ENCODE results near the gene TRAPPC2.
"Not testable (repeated sequence)": the region's sequence is repeated elsewhere in the genome, so short reads cannot be mapped to it uniquely, and the experiment has no call there.

Gene TRAPPC2

GRCh38 chrX:13698432-13698831 lies 36.0 kb downstream of the TRAPPC2 start:
- DNase-seq (ENCODE audit: low read depth) = no peak

- DNase-seq (ENCODE audit: low read depth) = no peak
Observed at GRCh38 chrX:13697976-13698375, 36.4 kb downstream of the TRAPPC2 start.

GRCh38 chrX:13697455-13697854 lies 37.0 kb downstream of the TRAPPC2 start:
- DNase-seq (ENCODE audit: low read depth) = no peak

- DNase-seq (ENCODE audit: low read depth) = no peak
Observed at GRCh38 chrX:13695601-13696115, 38.8 kb downstream of the TRAPPC2 start.

- DNase-seq (ENCODE audit: low read depth) = no peak
Observed at GRCh38 chrX:13694983-13695382, 39.4 kb downstream of the TRAPPC2 start.

GRCh38 chrX:13694359-13694758 lies 40.1 kb downstream of the TRAPPC2 start:
- no peak for DNase-seq (ENCODE audit: low read depth)

- no peak for DNase-seq (ENCODE audit: low read depth)
Observed at GRCh38 chrX:13693341-13693961, 41.0 kb downstream of the TRAPPC2 start.

GRCh38 chrX:13692771-13693231 lies 41.6 kb downstream of the TRAPPC2 start:
- DNase-seq (ENCODE audit: low read depth) = no peak

- no peak for DNase-seq (ENCODE audit: low read depth)
Observed at GRCh38 chrX:13691841-13692371, 42.5 kb downstream of the TRAPPC2 start.

- no peak for DNase-seq (ENCODE audit: low read depth)
Observed at GRCh38 chrX:13690836-13691235, 43.6 kb downstream of the TRAPPC2 start.

- no peak for DNase-seq (ENCODE audit: low read depth)
Observed at GRCh38 chrX:13689741-13690211, 44.6 kb downstream of the TRAPPC2 start.

- DNase-seq (ENCODE audit: low read depth) = peak; percentile 81
Observed at GRCh38 chrX:13688958-13689740, 45.3 kb downstream of the TRAPPC2 start, which contains the start of gene RAB9A. Gene RAB9A (plus strand): TSS chrX:13689128. CDS start chrX:13708747, 19,619 bp downstream.

GRCh38 chrX:13688384-13688957 lies 45.9 kb downstream of the TRAPPC2 start:
- DNase-seq (ENCODE audit: low read depth) = no peak

- no peak for DNase-seq (ENCODE audit: low read depth)
Observed at GRCh38 chrX:13687203-13687602, 47.2 kb downstream of the TRAPPC2 start.

GRCh38 chrX:13685126-13685763 lies 49.2 kb downstream of the TRAPPC2 start:
- DNase-seq (ENCODE audit: low read depth) = no peak

GRCh38 chrX:13684361-13684760 lies 50.1 kb downstream of the TRAPPC2 start:
- no peak for DNase-seq (ENCODE audit: low read depth)

GRCh38 chrX:13681595-13681994 lies 52.8 kb downstream of the TRAPPC2 start:
- DNase-seq (ENCODE audit: low read depth) = no peak

GRCh38 chrX:13679700-13680099 lies 54.7 kb downstream of the TRAPPC2 start:
- DNase-seq (ENCODE audit: low read depth) = not testable (repeated sequence)

- DNase-seq (ENCODE audit: low read depth) = no peak
Observed at GRCh38 chrX:13676885-13677284, 57.5 kb downstream of the TRAPPC2 start.

- DNase-seq (ENCODE audit: low read depth) = no peak
Observed at GRCh38 chrX:13673016-13673415, 61.4 kb downstream of the TRAPPC2 start.

GRCh38 chrX:13670197-13670596 lies 64.2 kb downstream of the TRAPPC2 start:
- DNase-seq (ENCODE audit: low read depth) = no peak

GRCh38 chrX:13669755-13670154 lies 64.7 kb downstream of the TRAPPC2 start:
- DNase-seq (ENCODE audit: low read depth) = not testable (repeated sequence)
